ENCODE data around the gene NDUFS7.
"Not testable (repeated sequence)": the region's sequence is repeated elsewhere in the genome, so short reads cannot be mapped to it uniquely, and the experiment has no call there.

The NDUFS7 gene

GRCh38 chr19:1431759-1432506, 48.2 kb downstream of the NDUFS7 start:
- H3K9me3 ChIP-seq (ENCODE audit: control insufficient read depth, low read length), result no peaks in the 10 kb centered on the region
- H3K9ac ChIP-seq (ENCODE audit: low read length), result no peak overlapping the region
- no peak overlapping the region for H3K4me3 ChIP-seq (ENCODE audit: low read length)
- H3K36me3 ChIP-seq (ENCODE audit: control insufficient read depth, insufficient read depth, low read length, severe bottlenecking), result peaks cover 67% of the 10 kb centered on the region
- H3K27me3 ChIP-seq (replicated peaks; ENCODE audit: control insufficient read depth, insufficient read depth, low read length), result no peaks in the 10 kb centered on the region
- DNase-seq (ENCODE audit: low read depth), result no peak
- no peaks in the 10 kb centered on the region for H3K4me1 ChIP-seq (ENCODE audit: control insufficient read depth, insufficient read depth, low read length)

- no peaks in the 10 kb centered on the region for H3K4me1 ChIP-seq (ENCODE audit: control insufficient read depth, insufficient read depth, low read length)
- no peaks in the 10 kb centered on the region for H3K27me3 ChIP-seq (replicated peaks; ENCODE audit: control insufficient read depth, insufficient read depth, low read length)
- no peaks in the 10 kb centered on the region for H3K9me3 ChIP-seq (ENCODE audit: control insufficient read depth, low read length)
- H3K36me3 ChIP-seq (ENCODE audit: control insufficient read depth, insufficient read depth, low read length, severe bottlenecking), result peaks cover 63% of the 10 kb centered on the region
- H3K9ac ChIP-seq (ENCODE audit: low read length), result no peak overlapping the region
- no peak overlapping the region for H3K4me3 ChIP-seq (ENCODE audit: low read length)
- no peak for DNase-seq (ENCODE audit: low read depth)
Measured at GRCh38 chr19:1432507-1432887, 48.8 kb downstream of the NDUFS7 start.

GRCh38 chr19:1433119-1434039, 49.7 kb downstream of the NDUFS7 start:
- Histone ChIP-seq H3K36me3 (ENCODE audit: control insufficient read depth, insufficient read depth, low read length, severe bottlenecking) (peaks cover 56% of the 10 kb centered on the region), H3K4me3 (ENCODE audit: low read length) (no peak overlapping the region), H3K9me3 (ENCODE audit: control insufficient read depth, low read length) (no peaks in the 10 kb centered on the region), H3K27me3 (replicated peaks; ENCODE audit: control insufficient read depth, insufficient read depth, low read length) (no peaks in the 10 kb centered on the region), H3K9ac (ENCODE audit: low read length) (no peak overlapping the region), H3K4me1 (ENCODE audit: control insufficient read depth, insufficient read depth, low read length) (no peaks in the 10 kb centered on the region)
- no peak for DNase-seq (ENCODE audit: low read depth)

GRCh38 chr19:1434040-1434366, 50.3 kb downstream of the NDUFS7 start:
- DNase-seq (ENCODE audit: low read depth), result no peak
- no peaks in the 10 kb centered on the region for H3K9me3 ChIP-seq (ENCODE audit: control insufficient read depth, low read length)
- no peaks in the 10 kb centered on the region for H3K4me1 ChIP-seq (ENCODE audit: control insufficient read depth, insufficient read depth, low read length)
- H3K4me3 ChIP-seq (ENCODE audit: low read length), result no peak overlapping the region
- peaks cover 50% of the 10 kb centered on the region for H3K36me3 ChIP-seq (ENCODE audit: control insufficient read depth, insufficient read depth, low read length, severe bottlenecking)
- H3K9ac ChIP-seq (ENCODE audit: low read length), result no peak overlapping the region
- H3K27me3 ChIP-seq (replicated peaks; ENCODE audit: control insufficient read depth, insufficient read depth, low read length), result no peaks in the 10 kb centered on the region

GRCh38 chr19:1434577-1435060, 50.9 kb downstream of the NDUFS7 start:
- DNase-seq (ENCODE audit: low read depth), result no peak
- Histone ChIP-seq H3K36me3 (ENCODE audit: control insufficient read depth, insufficient read depth, low read length, severe bottlenecking) (peaks cover 46% of the 10 kb centered on the region), H3K4me1 (ENCODE audit: control insufficient read depth, insufficient read depth, low read length) (peaks cover 3% of the 10 kb centered on the region), H3K9me3 (ENCODE audit: control insufficient read depth, low read length) (no peaks in the 10 kb centered on the region), H3K4me3 (ENCODE audit: low read length) (no peak overlapping the region), H3K27me3 (replicated peaks; ENCODE audit: control insufficient read depth, insufficient read depth, low read length) (no peaks in the 10 kb centered on the region), H3K9ac (ENCODE audit: low read length) (no peak overlapping the region)

- Histone ChIP-seq H3K9ac (ENCODE audit: low read length) (no peak overlapping the region), H3K9me3 (ENCODE audit: control insufficient read depth, low read length) (no peaks in the 10 kb centered on the region), H3K36me3 (ENCODE audit: control insufficient read depth, insufficient read depth, low read length, severe bottlenecking) (peaks cover 51% of the 10 kb centered on the region), H3K4me1 (ENCODE audit: control insufficient read depth, insufficient read depth, low read length) (peaks cover 11% of the 10 kb centered on the region), H3K27me3 (replicated peaks; ENCODE audit: control insufficient read depth, insufficient read depth, low read length) (no peaks in the 10 kb centered on the region), H3K4me3 (ENCODE audit: low read length) (no peak overlapping the region)
- DNase-seq (ENCODE audit: low read depth), result no peak
Measured at GRCh38 chr19:1435378-1435989, 51.8 kb downstream of the NDUFS7 start.

GRCh38 chr19:1437609-1438008, 53.9 kb downstream of the NDUFS7 start:
- H3K4me3 ChIP-seq (ENCODE audit: low read length), result peak overlapping the region; percentile 88
- H3K27me3 ChIP-seq (replicated peaks; ENCODE audit: control insufficient read depth, insufficient read depth, low read length), result no peaks in the 10 kb centered on the region
- H3K9ac ChIP-seq (ENCODE audit: low read length), result peak overlapping the region; percentile 67
- H3K36me3 ChIP-seq (ENCODE audit: control insufficient read depth, insufficient read depth, low read length, severe bottlenecking), result peaks cover 59% of the 10 kb centered on the region
- peaks cover 17% of the 10 kb centered on the region for H3K4me1 ChIP-seq (ENCODE audit: control insufficient read depth, insufficient read depth, low read length)
- no peak for DNase-seq (ENCODE audit: low read depth)
- H3K9me3 ChIP-seq (ENCODE audit: control insufficient read depth, low read length), result no peaks in the 10 kb centered on the region

- H3K36me3 ChIP-seq (ENCODE audit: control insufficient read depth, insufficient read depth, low read length, severe bottlenecking), result peaks cover 58% of the 10 kb centered on the region
- H3K27me3 ChIP-seq (replicated peaks; ENCODE audit: control insufficient read depth, insufficient read depth, low read length), result no peaks in the 10 kb centered on the region
- peaks cover 17% of the 10 kb centered on the region for H3K4me1 ChIP-seq (ENCODE audit: control insufficient read depth, insufficient read depth, low read length)
- peak within 1 kb of the TSS; percentile 94 for H3K9ac ChIP-seq (ENCODE audit: low read length)
- H3K9me3 ChIP-seq (ENCODE audit: control insufficient read depth, low read length), result no peaks in the 10 kb centered on the region
- peak within 1 kb of the TSS; percentile 88 for H3K4me3 ChIP-seq (ENCODE audit: low read length)
- peak; percentile 98 for DNase-seq (ENCODE audit: low read depth)
Measured at GRCh38 chr19:1438035-1438932, 54.6 kb downstream of the NDUFS7 start, which contains the start of gene RPS15. RPS15 (plus strand) TSS chr19:1438396; CDS start chr19:1438426, 30 bp downstream.

GRCh38 chr19:1438933-1439354, 55.2 kb downstream of the NDUFS7 start:
- Histone ChIP-seq H3K4me3 (ENCODE audit: low read length) (peak overlapping the region; percentile 88), H3K4me1 (ENCODE audit: control insufficient read depth, insufficient read depth, low read length) (peaks cover 17% of the 10 kb centered on the region), H3K9ac (ENCODE audit: low read length) (peak overlapping the region; percentile 94), H3K36me3 (ENCODE audit: control insufficient read depth, insufficient read depth, low read length, severe bottlenecking) (peaks cover 52% of the 10 kb centered on the region), H3K27me3 (replicated peaks; ENCODE audit: control insufficient read depth, insufficient read depth, low read length) (no peaks in the 10 kb centered on the region), H3K9me3 (ENCODE audit: control insufficient read depth, low read length) (no peaks in the 10 kb centered on the region)
- DNase-seq (ENCODE audit: low read depth), result no peak

GRCh38 chr19:1439525-1440417, 56.1 kb downstream of the NDUFS7 start:
- H3K27me3 ChIP-seq (replicated peaks; ENCODE audit: control insufficient read depth, insufficient read depth, low read length); H3K9me3 ChIP-seq (ENCODE audit: control insufficient read depth, low read length): not testable (repeated sequence)
- peaks cover 44% of the 10 kb centered on the region for H3K36me3 ChIP-seq (ENCODE audit: control insufficient read depth, insufficient read depth, low read length, severe bottlenecking)
- DNase-seq (ENCODE audit: low read depth), result peak; percentile 24
- peaks cover 17% of the 10 kb centered on the region for H3K4me1 ChIP-seq (ENCODE audit: control insufficient read depth, insufficient read depth, low read length)
- H3K4me3 ChIP-seq (ENCODE audit: low read length), result peak overlapping the region; percentile 88
- peak overlapping the region; percentile 94 for H3K9ac ChIP-seq (ENCODE audit: low read length)

All from adipocyte (in vitro differentiated cells).